Inferior parietal cortex (tissue), 1 donor: ENCODE data around the gene AHR.
A peak's percentile ranks its signal among the peaks of the same experiment; 100 is the strongest.

Experiments
- DNase-seq: peaks from one replicate; pipeline ENCODE4 v3.0.0-alpha.2; 2016; ENCODE audit errors: extremely low spot score

AHR gene

GRCh38 chr7:17298102-17298839, at the start of gene AHR:
TSS of gene AHR (plus strand) at chr7:17298652. CDS start at chr7:17299265, 613 bp downstream.
- DNase-seq: peak; percentile 86

GRCh38 chr7:17253885-17254284, 44.6 kb upstream of the AHR start:
- no peak for DNase-seq

- DNase-seq: no peak
Measured at GRCh38 chr7:17255926-17256325, 42.5 kb upstream of the AHR start.

- DNase-seq: no peak
Measured at GRCh38 chr7:17256375-17256774, 42.1 kb upstream of the AHR start.

- DNase-seq: no peak
Measured at GRCh38 chr7:17266565-17266964, 31.9 kb upstream of the AHR start.

- no peak for DNase-seq
Measured at GRCh38 chr7:17269341-17270221, 28.9 kb upstream of the AHR start.

GRCh38 chr7:17274551-17275245, 23.8 kb upstream of the AHR start:
- DNase-seq: no peak

GRCh38 chr7:17275749-17276671, 22.4 kb upstream of the AHR start:
- DNase-seq: no peak

GRCh38 chr7:17279061-17279460, 19.4 kb upstream of the AHR start:
- no peak for DNase-seq

GRCh38 chr7:17289074-17289645, 9.3 kb upstream of the AHR start:
- DNase-seq: peak; percentile 18

GRCh38 chr7:17292843-17293242, 5.6 kb upstream of the AHR start:
- DNase-seq: no peak

- DNase-seq: no peak
Measured at GRCh38 chr7:17293481-17293880, 5.0 kb upstream of the AHR start.

GRCh38 chr7:17297243-17297642, 1.2 kb upstream of the AHR start:
- DNase-seq: peak; percentile 55

- DNase-seq: no peak
Measured at GRCh38 chr7:17298840-17299482, 509 bp downstream of the AHR start.

- DNase-seq: peak; percentile 62
Measured at GRCh38 chr7:17299483-17299991, 1.1 kb downstream of the AHR start.

GRCh38 chr7:17300012-17300411, 1.6 kb downstream of the AHR start:
- no peak for DNase-seq

GRCh38 chr7:17300437-17300836, 2.0 kb downstream of the AHR start:
- no peak for DNase-seq

GRCh38 chr7:17301471-17302456, 3.3 kb downstream of the AHR start:
- peak; percentile 76 for DNase-seq

- no peak for DNase-seq
Measured at GRCh38 chr7:17302575-17303142, 4.2 kb downstream of the AHR start.
